HepG2 (cell line): Measurements from ENCODE around the gene GLE1. TPM values are rescaled to one million over a fixed set of nuclear protein-coding genes. Genes with fewer than 3 reads are reported as not detected.

ENCODE experiments used
- AGO2 ChIP-seq: fragments of 200-400 bp; formaldehyde crosslinking; optimal IDR thresholded peaks from 2 replicates; pipeline ENCODE3; 2017; ENCODE audit warnings: mild to moderate bottlenecking, low read depth, low read length, moderate library complexity
- CEBPB ChIP-seq: IDR thresholded peaks from 2 replicates; pipeline ENCODE4 v1.6.1; 2011; ENCODE audit warnings: low read depth, low read length, improper control_type of control experiment, borderline replicate concordance
- GATAD2A ChIP-seq: IDR thresholded peaks from 2 replicates; pipeline ENCODE4 v1.6.1; 2016
- GFI1 ChIP-seq: sonication (generic); formaldehyde crosslinking; IDR thresholded peaks from 2 replicates; pipeline ENCODE4 v1.5.0; 2020; ENCODE audit warnings: missing genetic modification reagents, mild to moderate bottlenecking, borderline replicate concordance
- HOXD1 ChIP-seq: sonication (generic); formaldehyde crosslinking; IDR thresholded peaks from 2 replicates; pipeline ENCODE4 v1.5.0; 2020; ENCODE audit warnings: missing genetic modification reagents
- KDM2A ChIP-seq: sonication (generic); formaldehyde crosslinking; IDR thresholded peaks from 2 replicates; pipeline ENCODE4 v1.4.0; 2020; ENCODE audit warnings: low read depth, missing genetic modification reagents, borderline replicate concordance
- KLF11 ChIP-seq: IDR thresholded peaks from 2 replicates; pipeline ENCODE4 v1.6.1; 2016; ENCODE audit warnings: missing compliant biosample characterization
- NR2F2 ChIP-seq: IDR thresholded peaks from 2 replicates; pipeline ENCODE4 v1.6.1; 2012; ENCODE audit warnings: low read depth, inconsistent platforms, borderline replicate concordance
- PHF21A ChIP-seq: sonication (generic); formaldehyde crosslinking; IDR thresholded peaks from 2 replicates; pipeline ENCODE4 v1.5.0; 2020; ENCODE audit warnings: mild to moderate bottlenecking, missing genetic modification reagents
- PITX1 ChIP-seq: sonication (generic); formaldehyde crosslinking; IDR thresholded peaks from 2 replicates; pipeline ENCODE4 v1.5.1; 2020; ENCODE audit warnings: mild to moderate bottlenecking, missing genetic modification reagents
- RAD51 ChIP-seq: fragments of 450-650 bp; IDR thresholded peaks from 2 replicates; pipeline ENCODE4 v1.6.1; 2016; ENCODE audit warnings: borderline replicate concordance
- SAP130 ChIP-seq: IDR thresholded peaks from 2 replicates; pipeline ENCODE4 v1.6.1; 2016; ENCODE audit warnings: low read depth
- STAT5B ChIP-seq: sonication (generic); formaldehyde crosslinking; IDR thresholded peaks from 2 replicates; pipeline ENCODE4 v1.4.0; 2020; ENCODE audit warnings: missing genetic modification reagents
- TCF7L2 ChIP-seq: IDR thresholded peaks from 2 replicates; pipeline ENCODE4 v1.6.1; 2011; ENCODE audit warnings: mild to moderate bottlenecking, low read depth, low read length, moderate library complexity
- TRIM22 ChIP-seq: fragments of 450-650 bp; IDR thresholded peaks from 2 replicates; pipeline ENCODE4 v1.6.1; 2017
- WIZ ChIP-seq: sonication (generic); formaldehyde crosslinking; IDR thresholded peaks from 2 replicates; pipeline ENCODE4 v1.5.1; 2020; ENCODE audit warnings: mild to moderate bottlenecking, missing genetic modification reagents
- ZIK1 ChIP-seq: sonication (generic); formaldehyde crosslinking; IDR thresholded peaks from 2 replicates; pipeline ENCODE4 v1.5.0; 2020; ENCODE audit warnings: mild to moderate bottlenecking, low read depth, missing genetic modification reagents, borderline replicate concordance
- ZNF264 ChIP-seq: sonication (generic); formaldehyde crosslinking; IDR thresholded peaks from 2 replicates; pipeline ENCODE4 v1.4.0; 2020; ENCODE audit warnings: missing genetic modification reagents
- ZNF350 ChIP-seq: sonication (generic); formaldehyde crosslinking; IDR thresholded peaks from 2 replicates; pipeline ENCODE4 v1.4.0; 2020; ENCODE audit warnings: mild to moderate bottlenecking, low read depth, missing genetic modification reagents, borderline replicate concordance
- ZNF382 ChIP-seq: sonication (generic); formaldehyde crosslinking; IDR thresholded peaks from 2 replicates; pipeline ENCODE4 v1.5.0; 2020; ENCODE audit warnings: missing genetic modification reagents, mild to moderate bottlenecking, borderline replicate concordance
- ZNF501 ChIP-seq: sonication (generic); formaldehyde crosslinking; IDR thresholded peaks from 2 replicates; pipeline ENCODE4 v1.5.1; 2020; ENCODE audit warnings: mild to moderate bottlenecking, moderate library complexity, missing genetic modification reagents
- ZNF589 ChIP-seq: sonication (generic); formaldehyde crosslinking; conservative IDR thresholded peaks from 2 replicates; pipeline ENCODE4 v1.8.0; 2022; ENCODE audit warnings: mild to moderate bottlenecking, moderate library complexity, missing genetic modification reagents
- ZNF614 ChIP-seq: IDR thresholded peaks from 2 replicates; pipeline ENCODE4 v1.6.1; 2018; ENCODE audit warnings: missing biosample characterization, missing genetic modification reagents, inconsistent platforms, borderline replicate concordance
- ZNF770 ChIP-seq: sonication (generic); formaldehyde crosslinking; IDR thresholded peaks from 2 replicates; pipeline ENCODE4 v1.5.0; 2020; ENCODE audit warnings: mild to moderate bottlenecking, missing genetic modification reagents
- ZSCAN12 ChIP-seq: sonication (generic); formaldehyde crosslinking; IDR thresholded peaks from 2 replicates; pipeline ENCODE4 v1.9.0; 2021; ENCODE audit warnings: mild to moderate bottlenecking, missing genetic modification reagents
- ZSCAN31 ChIP-seq: sonication (generic); formaldehyde crosslinking; IDR thresholded peaks from 2 replicates; pipeline ENCODE4 v1.5.0; 2020; ENCODE audit warnings: low read depth, mild to moderate bottlenecking, missing genetic modification reagents
- polyA plus RNA-seq, 8 experiments: library from polyadenylated mRNA; depleted of rRNA in 3 of 8; stranded (reverse) in 7 of 8; unstranded in 1 of 8; fragments of >200 nt; fragmentation: Illumina TruSeq in 4 of 8; extraction: Trizol in 4 of 8; gene quantifications; 2 replicates each; pipeline versions ENCODE4 v1.2.1 to v1.2.3, GENCODE V29; 2011 to 2016; ENCODE audit warnings: low read depth in 4 of 8, missing spikeins in 1 of 8, mixed read lengths in 1 of 8; ENCODE audit not compliant: insufficient read depth in 1 of 8
- total RNA-seq, 5 experiments: library from RNA; depleted of rRNA; stranded (reverse); fragments of >200 nt; fragmentation: Illumina TruSeq; extraction: Trizol; gene quantifications; 2 replicates each; pipeline ENCODE4 v1.2.3, GENCODE V29; 2016; ENCODE audit warnings: low read depth in 1 of 5
- TF ChIP-seq, protein P1 (sequence below): sonication (generic); formaldehyde crosslinking; IDR thresholded peaks from 2 replicates; pipeline ENCODE4 v1.5.0; 2020; ENCODE audit warnings: mild to moderate bottlenecking, low read depth, missing genetic modification reagents, borderline replicate concordance
- TF ChIP-seq, protein P2 (sequence below): IDR thresholded peaks from 2 replicates; pipeline ENCODE4 v1.6.1; 2016; ENCODE audit warnings: low read depth, control low read depth

The GLE1 gene
- total and polyA plus RNA-seq, 2 of the 13 experiments (the other 11 are each of a cell fraction or from before 2014, with no cell fraction given): 14.7 to 28.8 TPM

DNA sequence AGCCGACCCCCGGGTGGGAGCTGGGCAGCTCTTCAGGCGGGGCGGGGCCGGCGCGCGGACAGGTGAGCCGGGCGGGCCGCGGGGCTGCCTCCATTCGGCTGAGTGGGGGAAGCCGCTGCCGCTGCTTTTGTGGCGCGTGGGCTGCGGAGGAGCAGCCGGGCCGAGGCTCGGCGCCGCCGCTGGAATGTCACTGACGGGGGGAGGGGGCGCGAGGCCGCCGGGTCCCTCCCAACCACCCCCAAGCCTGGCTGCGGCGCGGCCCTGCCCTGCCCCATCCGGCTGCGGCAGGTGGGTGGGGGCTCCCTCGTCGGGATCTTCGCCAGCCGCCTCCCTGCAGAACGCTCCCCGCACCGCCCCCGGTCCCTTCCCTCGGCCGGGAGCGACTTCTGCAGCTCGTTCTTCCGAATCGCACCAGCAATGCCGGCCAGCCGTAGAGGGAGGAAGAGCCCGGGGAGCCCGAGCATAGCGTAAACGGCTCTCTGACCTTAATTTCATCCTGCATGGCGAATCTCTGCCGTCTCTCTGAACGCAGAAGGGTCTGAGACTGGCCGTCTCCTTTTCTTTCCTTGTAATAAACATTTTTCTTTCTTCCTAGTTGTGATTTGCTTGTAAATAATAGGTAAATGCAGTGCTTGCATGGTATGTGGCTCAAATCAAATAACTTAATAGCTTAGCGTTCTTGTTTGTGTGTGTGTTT, 48.4 kb downstream of the GLE1 start (continued):
- TF ChIP-seq, protein P1, sequence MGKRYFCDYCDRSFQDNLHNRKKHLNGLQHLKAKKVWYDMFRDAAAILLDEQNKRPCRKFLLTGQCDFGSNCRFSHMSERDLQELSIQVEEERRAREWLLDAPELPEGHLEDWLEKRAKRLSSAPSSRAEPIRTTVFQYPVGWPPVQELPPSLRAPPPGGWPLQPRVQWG (CRISPR knock-in tag): no peak
- TF ChIP-seq GFI1 (no peak), ZNF382 (CRISPR knock-in tag) (no peak), PHF21A (no peak), NR2F2 (no peak), KLF11 (CRISPR knock-in tag) (no peak), ZNF264 (no peak), HOXD1 (CRISPR knock-in tag) (no peak), GATAD2A (CRISPR knock-in tag) (no peak), SAP130 (CRISPR knock-in tag) (peak; percentile 51; the same call in 1 of the 2 replicates), WIZ (CRISPR knock-in tag) (0 out of 2 replicates have a peak, but pooled peaks have one; percentile 24), ZSCAN31 (CRISPR knock-in tag) (no peak; the same call in 1 of the 2 replicates), ZNF614 (CRISPR knock-in tag) (no peak), TRIM22 (no peak), ZSCAN12 (CRISPR knock-in tag) (no peak), KDM2A (CRISPR knock-in tag) (0 out of 2 replicates have a peak, but pooled peaks have one; percentile 37), PITX1 (CRISPR knock-in tag) (no peak), ZNF501 (CRISPR knock-in tag) (no peak; the same call in 1 of the 2 replicates), RAD51 (no peak), TCF7L2 (no peak), AGO2 (peak; percentile 84), CEBPB (no peak), ZIK1 (CRISPR knock-in tag) (no peak), ZNF350 (CRISPR knock-in tag) (no peak), STAT5B (no peak), ZNF770 (CRISPR knock-in tag) (no peak; the same call in 1 of the 2 replicates), ZNF589 (CRISPR knock-in tag) (no peak)
- TF ChIP-seq, protein P2, sequence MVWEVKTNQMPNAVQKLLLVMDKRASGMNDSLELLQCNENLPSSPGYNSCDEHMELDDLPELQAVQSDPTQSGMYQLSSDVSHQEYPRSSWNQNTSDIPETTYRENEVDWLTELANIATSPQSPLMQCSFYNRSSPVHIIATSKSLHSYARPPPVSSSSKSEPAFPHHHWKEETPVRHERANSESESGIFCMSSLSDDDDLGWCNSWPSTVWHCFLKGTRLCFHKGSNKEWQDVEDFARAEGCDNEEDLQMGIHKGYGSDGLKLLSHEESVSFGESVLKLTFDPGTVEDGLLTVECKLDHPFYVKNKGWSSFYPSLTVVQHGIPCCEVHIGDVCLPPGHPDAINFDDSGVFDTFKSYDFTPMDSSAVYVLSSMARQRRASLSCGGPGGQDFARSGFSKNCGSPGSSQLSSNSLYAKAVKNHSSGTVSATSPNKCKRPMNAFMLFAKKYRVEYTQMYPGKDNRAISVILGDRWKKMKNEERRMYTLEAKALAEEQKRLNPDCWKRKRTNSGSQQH (CRISPR knock-in tag): 0 out of 2 replicates have a peak, but pooled peaks have one; percentile 44
